Esophagus (tissue), 2 donors: Measurements from ENCODE around the gene CYFIP2. TPM values are rescaled to one million over a fixed set of nuclear protein-coding genes. Genes with fewer than 3 reads are reported as not detected.

Experiments used
- H3K27ac ChIP-seq, 2 donors: one replicate each; pipeline ENCODE4 v1.5.1; 2013; ENCODE audit warnings: low read depth in 2 of 2, mild to moderate bottlenecking in 2 of 2, inconsistent platforms in 1 of 2, low read length in 1 of 2, moderate library complexity in 1 of 2
- H3K27me3 ChIP-seq, 2 donors: one replicate each; pipeline ENCODE4 v1.6.1; 2013; ENCODE audit warnings: low read length in 2 of 2, control low read depth in 1 of 2, mild to moderate bottlenecking in 1 of 2; ENCODE audit not compliant: insufficient read depth in 2 of 2, control insufficient read depth in 1 of 2
- H3K36me3 ChIP-seq, 2 donors: one replicate each; pipeline ENCODE4 v1.6.1; 2013; ENCODE audit warnings: low read length in 1 of 2; ENCODE audit not compliant: control insufficient read depth in 2 of 2, insufficient read depth in 2 of 2
- H3K4me1 ChIP-seq, 2 donors: one replicate each; pipeline ENCODE4 v1.6.1; 2013; ENCODE audit warnings: low read length in 1 of 2; ENCODE audit not compliant: control insufficient read depth in 2 of 2, insufficient read depth in 2 of 2
- H3K4me3 ChIP-seq, 2 donors: one replicate each; pipeline ENCODE4 v1.5.1; 2013; ENCODE audit warnings: low read length in 2 of 2, mild to moderate bottlenecking in 2 of 2, low read depth in 1 of 2, moderate library complexity in 1 of 2
- H3K9me3 ChIP-seq, 2 donors: one replicate each; pipeline ENCODE4 v1.6.1; 2013; ENCODE audit warnings: mild to moderate bottlenecking in 2 of 2, low read depth in 1 of 2, low read length in 1 of 2, moderate library complexity in 1 of 2; ENCODE audit not compliant: control insufficient read depth in 2 of 2, insufficient read depth in 1 of 2
- WGBS, 2 donors: extraction: QIAGEN DNeasy Blood & Tissue Kit; methylation state at CpG; one replicate each; pipeline ENCODE4 v1.1.7; 2013; 5-methylcytosine and 5-hydroxymethylcytosine counted together
- polyA plus RNA-seq, 2 donors: library from polyadenylated mRNA; stranded (reverse); fragments of 200-250 nt; gene quantifications; one replicate each; pipeline ENCODE4 v1.2.3, GENCODE V29; 2013
- donor health status: healthy with polysubstance abuse.
- donor health status: Bipolar disorder and iron deficiency.

The CYFIP2 gene
- polyA plus RNA-seq, 2 donors = 2.0 to 3.3 TPM

DNA sequence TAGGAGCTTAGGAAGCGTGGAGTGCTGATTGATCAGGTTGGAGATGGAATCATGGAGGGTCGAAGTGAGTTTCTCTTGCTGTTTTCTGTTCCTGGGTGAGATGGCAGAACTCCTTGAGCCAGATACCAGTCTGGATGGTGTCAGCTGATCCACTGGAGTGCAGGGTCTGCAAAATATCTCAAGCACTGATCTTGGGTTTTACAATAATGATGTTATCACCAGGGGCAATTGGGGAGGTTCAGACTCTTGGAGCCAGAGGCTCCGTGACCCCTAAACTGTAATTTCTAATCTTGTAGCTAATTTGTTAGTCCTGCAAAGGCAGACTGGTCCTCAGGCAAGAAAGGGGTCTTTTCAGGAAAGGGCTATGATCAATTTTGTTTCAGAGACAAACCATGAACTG lies 114.1 kb downstream of the CYFIP2 start:
- Histone ChIP-seq H3K27ac (no peak overlapping the region), H3K36me3 (peaks cover 0 to 3% of the 10 kb centered on the region in 2 donors), H3K4me3 (no peak overlapping the region), H3K9me3 (no peaks in the 10 kb centered on the region), H3K27me3 (no peaks in the 10 kb centered on the region), H3K4me1 (no peaks in the 10 kb centered on the region)
- WGBS, 2 donors = 95 to 99% methylated on average over 3 of the region's 3 CpGs

DNA sequence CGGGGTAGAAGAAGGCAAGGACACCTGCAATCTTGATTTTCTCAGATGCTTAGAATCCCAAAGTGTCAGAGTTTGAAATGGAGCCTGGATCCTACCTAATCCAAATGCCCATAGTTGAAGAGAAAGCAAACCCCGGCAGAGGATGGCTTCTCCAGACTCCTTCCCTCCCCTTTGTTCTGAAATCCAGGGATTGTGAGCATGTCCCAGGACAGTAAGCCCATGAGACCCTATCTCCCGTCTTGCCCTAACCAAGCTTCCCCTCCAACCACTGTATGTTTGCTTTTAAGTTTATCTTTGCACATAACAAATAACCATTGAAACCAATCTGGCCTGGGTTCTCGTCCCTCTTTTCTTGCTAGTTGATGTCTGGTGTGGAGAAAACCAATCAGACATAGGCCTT lies 115.8 kb downstream of the CYFIP2 start:
- Histone ChIP-seq H3K4me1 (no peaks in the 10 kb centered on the region), H3K36me3 (no peaks in the 10 kb centered on the region), H3K27ac (peak overlapping the region in 1 of 2 donors; percentile 32), H3K4me3 (no peak overlapping the region), H3K9me3 (no peaks in the 10 kb centered on the region), H3K27me3 (no peaks in the 10 kb centered on the region)
- 81 to 87% methylated on average over 4 of the region's 4 CpGs for WGBS, 2 donors

DNA sequence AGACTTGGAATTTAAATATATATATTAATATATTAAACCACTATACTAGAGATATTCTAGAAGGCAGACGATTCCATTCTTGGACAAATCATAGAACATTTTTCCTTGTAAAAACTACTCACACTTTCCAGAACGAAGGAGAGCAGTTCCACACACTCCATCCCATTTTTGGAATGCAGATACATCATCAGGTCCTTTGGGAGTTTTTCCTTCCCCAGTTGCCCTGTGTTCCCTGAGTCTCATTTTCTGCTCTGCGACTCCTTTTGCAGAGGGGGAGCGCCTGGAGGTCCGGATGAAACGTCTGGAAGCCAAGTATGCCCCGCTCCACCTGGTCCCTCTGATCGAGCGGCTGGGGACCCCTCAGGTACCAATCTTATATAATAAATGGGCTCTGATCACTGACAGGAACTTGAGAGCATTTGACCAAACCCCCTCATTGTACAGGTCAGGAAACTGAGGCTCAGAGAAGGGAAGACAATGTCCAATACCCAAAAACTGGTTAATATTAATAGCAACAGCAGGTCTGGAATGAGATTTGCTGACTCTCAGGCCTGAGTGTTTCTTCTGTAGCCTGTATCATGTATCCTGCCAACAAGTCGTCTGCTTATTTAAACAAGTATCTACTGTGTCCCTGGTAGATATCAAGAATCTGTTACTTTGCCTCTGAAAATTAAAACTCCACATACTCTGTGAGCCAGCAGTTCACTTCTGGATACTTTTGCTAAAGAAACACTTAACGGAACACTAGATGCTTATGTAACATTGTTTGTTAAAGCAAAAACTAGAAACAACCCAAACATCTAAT lies 117.3 kb downstream of the CYFIP2 start:
- Histone ChIP-seq H3K9me3 (no peaks in the 10 kb centered on the region), H3K4me3 (no peak overlapping the region), H3K27me3 (no peaks in the 10 kb centered on the region), H3K27ac (peak overlapping the region; percentile 40), H3K36me3 (no peaks in the 10 kb centered on the region), H3K4me1 (no peaks in the 10 kb centered on the region)
- WGBS, 2 donors = 78 to 87% methylated on average over 11 of the region's 11 CpGs

DNA sequence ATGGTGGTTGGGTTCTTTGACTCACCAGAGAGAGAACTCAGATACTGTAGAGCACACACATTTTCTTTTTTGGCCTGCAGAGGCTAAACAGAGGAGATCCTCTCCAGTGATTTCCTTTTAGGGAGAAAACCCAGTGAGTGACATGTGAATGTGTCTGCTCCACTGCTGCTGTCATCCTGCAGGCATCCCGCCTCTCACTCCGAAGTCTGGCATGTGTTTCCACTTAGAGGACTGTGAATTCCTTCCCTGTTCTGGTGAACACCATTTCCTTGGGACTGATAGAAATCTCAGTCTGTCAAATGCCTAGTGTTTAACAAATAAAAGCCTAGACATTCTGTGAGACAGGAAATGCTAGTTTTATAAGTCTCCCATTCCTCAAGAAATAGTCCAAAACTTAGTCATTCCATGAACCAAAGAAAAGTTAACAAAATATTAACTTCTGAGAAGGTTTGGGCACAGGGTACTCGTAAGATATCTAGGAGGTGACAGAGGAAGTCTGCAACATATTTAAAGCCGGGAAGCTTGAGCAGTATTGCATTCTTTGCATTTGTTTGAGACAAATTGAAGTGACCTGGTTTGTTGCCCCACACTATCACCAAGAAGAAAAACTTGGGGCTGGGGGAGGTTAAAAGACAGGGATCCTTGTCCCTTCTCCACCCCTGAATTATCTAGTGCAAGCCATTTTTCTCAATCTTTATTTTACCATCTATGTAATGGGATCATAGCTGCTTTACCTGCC lies 119.2 kb downstream of the CYFIP2 start:
- WGBS, 2 donors = 64 to 69% methylated on average over 4 of the region's 4 CpGs
- peaks cover 0 to 6% of the 10 kb centered on the region in 2 donors for H3K4me1 ChIP-seq
- no peak overlapping the region for H3K4me3 ChIP-seq

GRCh38 chr5:157387041-157387563 lies 121.2 kb downstream of the CYFIP2 start:
- 53 to 55% methylated on average over 1 of the region's 1 CpG for WGBS, 2 donors
- Histone ChIP-seq H3K36me3 (peaks cover 0 to 2% of the 10 kb centered on the region in 2 donors), H3K4me1 (peaks cover 0 to 6% of the 10 kb centered on the region in 2 donors), H3K27ac (peak overlapping the region; percentile 26 to 56), H3K9me3 (no peaks in the 10 kb centered on the region), H3K27me3 (no peaks in the 10 kb centered on the region), H3K4me3 (no peak overlapping the region)

More for the DNA sequence above, 119.2 kb downstream of the CYFIP2 start:
- Histone ChIP-seq H3K27me3 (no peaks in the 10 kb centered on the region), H3K36me3 (peaks cover 0 to 2% of the 10 kb centered on the region in 2 donors), H3K9me3 (no peaks in the 10 kb centered on the region), H3K27ac (peak overlapping the region; percentile 39 to 59)

GRCh38 chr5:157387683-157388093 lies 121.8 kb downstream of the CYFIP2 start:
- peaks cover 0 to 6% of the 10 kb centered on the region in 2 donors for H3K4me1 ChIP-seq
- no peaks in the 10 kb centered on the region for H3K27me3 ChIP-seq
- no peak overlapping the region for H3K4me3 ChIP-seq
- WGBS, 2 donors = 36 to 38% methylated on average over 3 of the region's 3 CpGs
- H3K36me3 ChIP-seq = peaks cover 0 to 2% of the 10 kb centered on the region in 2 donors
- H3K9me3 ChIP-seq = no peaks in the 10 kb centered on the region
- peak overlapping the region; percentile 51 to 53 for H3K27ac ChIP-seq

DNA sequence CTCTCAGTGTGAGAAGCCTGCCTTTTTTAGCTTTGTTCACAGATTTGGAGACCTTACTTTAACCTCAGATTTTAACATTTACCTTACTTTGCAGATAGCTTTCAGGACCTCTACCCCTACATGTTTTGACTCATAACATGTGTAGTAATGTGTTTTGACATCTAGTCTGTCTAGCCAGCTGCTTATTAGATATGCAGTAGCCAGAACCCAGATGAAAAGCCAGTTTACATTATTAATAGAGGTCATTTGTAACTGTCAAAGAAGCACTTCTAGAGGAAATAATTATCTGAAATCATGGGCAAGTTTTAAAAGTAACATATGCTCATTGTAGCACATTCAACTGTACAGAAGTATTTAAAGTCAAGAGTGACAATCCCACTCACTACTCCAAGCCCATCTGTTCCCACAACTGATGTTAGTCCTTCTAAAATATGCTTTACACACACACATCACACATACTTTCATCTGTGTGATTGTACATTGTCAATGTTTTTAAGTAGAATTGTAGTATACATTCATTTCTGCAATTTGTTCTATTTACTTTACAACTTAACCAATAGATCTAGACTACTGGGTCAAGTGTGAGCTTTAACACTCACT lies 122.3 kb downstream of the CYFIP2 start:
- H3K36me3 ChIP-seq = peaks cover 0 to 2% of the 10 kb centered on the region in 2 donors
- peak overlapping the region; percentile 51 to 53 for H3K27ac ChIP-seq
- H3K27me3 ChIP-seq = no peaks in the 10 kb centered on the region
- H3K4me3 ChIP-seq = no peak overlapping the region
- no peaks in the 10 kb centered on the region for H3K9me3 ChIP-seq
- H3K4me1 ChIP-seq = peaks cover 0 to 6% of the 10 kb centered on the region in 2 donors

GRCh38 chr5:157389103-157389502 lies 123.2 kb downstream of the CYFIP2 start:
- H3K27me3 ChIP-seq = no peaks in the 10 kb centered on the region
- no peaks in the 10 kb centered on the region for H3K9me3 ChIP-seq
- H3K4me1 ChIP-seq = peaks cover 0 to 6% of the 10 kb centered on the region in 2 donors
- H3K27ac ChIP-seq = no peak overlapping the region
- no peak overlapping the region for H3K4me3 ChIP-seq
- 96 to 98% methylated on average over 17 of the region's 17 CpGs for WGBS, 2 donors
- H3K36me3 ChIP-seq = peaks cover 0 to 2% of the 10 kb centered on the region in 2 donors

- 57 to 71% methylated on average over 5 of the region's 5 CpGs for WGBS, 2 donors
- Histone ChIP-seq H3K4me3 (no peak overlapping the region), H3K27ac (peak overlapping the region; percentile 68 to 90), H3K27me3 (no peaks in the 10 kb centered on the region), H3K4me1 (peaks cover 0 to 6% of the 10 kb centered on the region in 2 donors), H3K36me3 (peaks cover 0 to 2% of the 10 kb centered on the region in 2 donors), H3K9me3 (no peaks in the 10 kb centered on the region)
These were observed 124.2 kb downstream of the CYFIP2 start for GRCh38 chr5:157390133-157390532.
